LNCaP clone FGC (cell line): ENCODE data around the gene ANO10.

ENCODE experiments used
- DNase-seq: peaks from one replicate; pipeline ENCODE4 v3.0.0-alpha.2; 2011; ENCODE audit warnings: low read depth
- H3K4me3 ChIP-seq: 2 replicates; pipeline ENCODE4 v1.5.1; 2011; ENCODE audit warnings: mild to moderate bottlenecking, low read depth, low read length, control low read depth
- CTCF ChIP-seq: IDR thresholded peaks from 2 replicates; pipeline ENCODE4 v1.5.1; 2012; ENCODE audit warnings: mild to moderate bottlenecking; ENCODE audit not compliant: control insufficient read depth, insufficient read depth; ENCODE audit errors: extremely low read depth

Gene ANO10

DNA sequence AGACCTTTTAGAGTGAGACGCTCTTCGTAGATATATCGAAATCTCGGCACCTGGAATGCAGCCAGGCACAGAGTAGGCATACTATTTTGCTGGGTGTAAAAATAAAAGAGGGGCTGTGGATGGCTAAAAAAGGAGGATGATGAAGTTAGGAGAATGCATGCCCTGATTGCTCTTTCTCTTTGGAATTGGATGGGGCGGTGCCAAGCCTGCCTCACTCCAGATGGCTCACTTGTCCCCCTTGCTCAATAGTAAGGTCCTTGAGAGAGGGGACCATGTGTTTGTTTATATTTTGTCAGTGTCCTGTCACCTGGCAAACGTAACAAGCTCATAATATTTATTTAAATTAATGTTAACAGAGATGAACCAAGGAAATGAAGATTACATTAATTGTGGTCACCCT lies 302.4 kb downstream of the ANO10 start:
- DNase-seq, result no peak
- no peak overlapping the region for H3K4me3 ChIP-seq
- TF ChIP-seq CTCF, result no peak

- DNase-seq, result no peak
- no peak for TF ChIP-seq CTCF
- no peak overlapping the region for H3K4me3 ChIP-seq
Measured at GRCh38 chr3:43317461-43318316, 304.1 kb downstream of the ANO10 start.

GRCh38 chr3:43316783-43317460 lies 304.9 kb downstream of the ANO10 start:
- no peak for DNase-seq
- TF ChIP-seq CTCF, result no peak
- H3K4me3 ChIP-seq, result no peak overlapping the region
